ENCODE measurements around the gene CPVL.

The CPVL gene

DNA sequence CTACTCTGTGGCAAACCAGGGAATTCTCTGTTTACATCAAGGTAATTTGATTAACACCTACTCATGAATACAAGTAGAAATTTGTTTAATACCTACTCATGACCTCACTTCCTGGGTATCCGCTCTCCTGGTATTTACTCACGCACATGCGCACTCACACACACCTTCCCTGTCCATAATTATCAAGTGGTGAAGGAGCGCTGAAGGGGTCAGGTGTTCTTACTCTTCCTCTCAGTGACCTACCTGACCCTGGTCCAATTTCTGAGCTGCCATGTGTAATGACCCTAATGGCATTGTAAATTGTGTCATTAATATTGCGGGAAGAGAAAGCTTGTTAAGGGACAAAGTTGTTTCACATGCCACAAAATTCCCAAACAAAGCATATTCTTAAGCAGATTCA lies 146.9 kb downstream of the CPVL start:
- no peak for DNase-seq

DNA sequence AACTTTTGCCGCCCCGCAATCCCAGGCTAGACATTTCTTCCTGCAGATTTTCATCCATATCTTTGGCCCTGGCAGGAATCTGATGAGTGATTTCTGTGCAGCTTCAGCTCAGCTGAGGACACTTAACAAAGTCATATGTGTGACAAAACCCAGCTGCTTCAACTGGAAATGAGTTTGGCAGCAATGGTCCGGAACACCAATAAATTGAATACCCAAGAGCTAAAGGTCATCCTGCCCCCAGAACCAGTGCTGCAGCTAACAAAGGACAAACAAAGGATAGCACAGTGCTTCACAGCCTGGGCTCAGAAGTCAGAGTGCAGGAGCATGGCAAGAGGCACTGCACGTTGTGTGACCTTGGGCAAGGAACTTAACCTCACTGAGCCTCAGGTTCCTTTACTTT lies 148.2 kb downstream of the CPVL start:
- DNase-seq, result no peak

DNA sequence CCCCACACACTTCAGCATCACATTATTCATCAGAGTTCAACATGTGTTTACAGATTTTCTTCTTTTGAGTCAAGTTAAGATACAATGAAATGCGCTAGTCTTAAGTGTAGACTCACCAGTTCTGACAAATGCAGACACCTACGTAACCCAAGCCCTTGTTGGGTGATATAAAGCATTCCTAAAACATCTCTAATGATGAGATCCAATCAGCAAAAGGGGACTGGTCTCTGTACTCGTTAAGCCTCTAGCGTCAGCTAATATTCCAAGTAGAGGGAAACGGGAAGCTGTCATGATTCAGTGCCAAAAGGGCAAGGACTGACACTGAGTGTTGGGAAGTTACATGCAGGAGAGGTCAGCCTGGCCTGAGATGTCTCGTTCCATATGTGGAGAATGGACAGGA lies 149.5 kb downstream of the CPVL start:
- no peak for DNase-seq

DNA sequence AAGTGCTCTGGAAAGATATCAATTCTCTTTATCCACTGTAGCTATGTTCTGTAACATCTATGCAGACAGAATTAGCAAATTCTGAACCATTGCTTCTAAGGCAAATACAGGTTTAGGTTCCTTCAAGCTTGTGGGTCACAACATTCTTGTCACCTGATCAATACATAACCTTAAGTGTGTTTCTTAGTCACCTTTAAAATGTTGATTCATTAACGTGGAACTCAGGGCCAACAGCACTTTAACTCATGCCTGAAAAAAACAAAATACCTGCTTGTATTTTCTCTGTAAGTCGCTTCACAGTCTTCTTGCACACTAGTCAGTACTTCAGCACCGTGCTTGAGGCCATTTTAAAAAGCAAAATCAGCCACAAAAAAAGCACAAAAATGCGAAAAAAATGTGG lies 153.0 kb downstream of the CPVL start:
- no peak for DNase-seq

DNA sequence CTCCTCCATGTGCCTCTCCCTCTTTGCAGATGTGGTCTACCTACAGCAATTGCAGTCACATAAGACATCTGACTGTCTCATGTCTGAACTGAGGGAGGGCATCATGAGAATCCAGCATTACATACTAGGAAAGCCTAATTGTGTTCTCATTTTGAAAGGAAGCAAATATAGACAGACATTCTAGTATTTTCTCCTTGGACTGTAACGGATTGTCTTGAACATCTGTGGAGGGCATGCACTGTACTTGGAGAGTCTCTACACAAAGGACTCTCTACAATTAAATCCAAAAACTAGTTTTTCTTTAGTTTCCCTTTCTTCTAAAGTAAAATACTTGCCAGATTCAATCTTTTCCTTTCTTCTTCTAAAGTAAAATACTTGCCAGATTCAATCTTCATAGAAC lies 153.5 kb downstream of the CPVL start:
- no peak for DNase-seq

DNA sequence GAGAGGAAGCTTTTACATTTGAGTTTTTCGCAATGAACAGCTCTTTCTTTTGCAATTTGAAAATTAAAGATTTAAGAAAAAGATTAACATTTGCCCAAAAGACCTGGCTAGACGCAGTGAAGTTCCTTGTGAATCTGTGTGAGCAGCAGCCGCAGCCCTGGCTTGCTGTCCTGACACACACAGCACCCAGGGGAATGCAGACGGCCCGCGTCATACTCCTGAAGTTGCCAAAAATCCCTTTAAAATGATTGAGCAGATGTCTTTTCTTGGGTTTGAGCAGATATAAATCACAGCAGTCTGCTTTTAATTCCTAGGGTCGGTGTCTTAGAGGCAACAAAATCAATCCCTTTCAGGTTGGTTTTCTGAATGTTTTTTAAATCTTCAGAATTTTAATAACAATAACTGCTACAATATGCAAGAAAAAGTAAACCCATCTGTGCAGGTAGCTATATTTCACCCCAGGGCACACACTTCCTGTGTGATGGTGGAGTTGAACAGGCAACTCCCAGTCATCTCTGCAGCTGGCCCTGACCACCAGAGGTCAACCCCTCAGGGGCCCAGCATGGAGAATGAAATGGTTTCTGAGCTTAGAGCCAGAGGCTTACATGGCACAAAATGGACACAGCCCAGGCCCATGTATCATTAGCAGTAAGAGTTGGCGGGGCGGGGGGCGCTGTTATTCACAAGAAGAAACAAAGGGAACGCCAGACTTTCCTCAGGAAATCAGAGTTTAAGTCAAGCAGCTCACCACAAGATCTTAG lies 156.0 kb downstream of the CPVL start:
- no peak for DNase-seq

DNA sequence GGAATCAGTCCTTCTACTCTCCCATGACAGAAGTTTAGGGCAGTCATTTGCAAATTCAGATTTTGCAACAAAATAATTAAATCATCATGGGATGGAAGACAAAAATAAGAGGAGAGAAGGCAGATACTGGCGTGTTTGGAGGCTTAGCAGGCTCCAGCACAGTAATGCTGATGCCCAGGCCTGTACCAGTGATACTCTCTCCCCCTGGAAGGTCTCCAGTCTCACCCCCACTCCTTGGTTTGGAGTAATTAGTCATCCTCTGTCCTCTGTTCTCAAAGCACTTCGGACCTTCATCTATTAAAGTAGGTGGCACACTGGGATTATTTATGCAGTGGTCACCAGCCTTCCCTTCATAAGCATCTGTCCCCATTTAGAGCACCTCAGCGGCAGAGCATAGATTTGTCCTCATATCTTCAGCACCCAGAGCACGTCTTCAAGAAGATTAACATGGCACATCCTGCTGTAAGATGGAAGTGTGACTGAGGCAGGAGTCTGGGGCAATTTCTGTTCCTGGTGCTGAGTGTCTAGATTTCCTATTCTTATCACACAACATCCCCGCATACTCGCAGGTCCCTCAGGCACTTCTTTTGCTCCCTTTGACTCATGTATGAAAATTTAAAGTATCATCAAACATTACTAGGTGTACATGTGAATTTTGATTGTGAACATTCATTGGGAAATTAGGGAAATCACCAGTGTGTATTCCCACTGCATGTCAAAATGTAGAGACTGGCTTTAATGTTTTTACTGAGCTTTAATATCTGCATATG lies 156.9 kb downstream of the CPVL start:
- DNase-seq, result no peak

DNA sequence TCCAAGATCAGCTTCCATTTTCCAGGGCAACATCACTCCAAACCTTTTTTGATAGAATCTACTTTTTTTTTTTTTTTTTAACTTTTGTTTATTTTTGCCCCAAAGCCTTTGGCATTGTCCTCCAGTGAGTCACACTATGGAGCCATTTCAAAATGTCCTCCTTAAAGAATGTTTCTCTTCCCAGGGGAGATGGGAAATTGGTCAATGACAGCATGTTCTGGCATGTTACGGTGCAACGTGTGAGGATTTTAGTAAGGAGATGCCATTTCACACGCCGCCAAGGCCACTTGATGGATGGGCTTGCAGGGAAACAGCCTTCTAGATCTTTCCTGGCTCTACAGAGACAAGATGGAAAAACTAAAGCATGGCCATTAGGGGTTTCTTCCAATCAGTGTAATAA lies 157.5 kb downstream of the CPVL start:
- no peak for DNase-seq

DNA sequence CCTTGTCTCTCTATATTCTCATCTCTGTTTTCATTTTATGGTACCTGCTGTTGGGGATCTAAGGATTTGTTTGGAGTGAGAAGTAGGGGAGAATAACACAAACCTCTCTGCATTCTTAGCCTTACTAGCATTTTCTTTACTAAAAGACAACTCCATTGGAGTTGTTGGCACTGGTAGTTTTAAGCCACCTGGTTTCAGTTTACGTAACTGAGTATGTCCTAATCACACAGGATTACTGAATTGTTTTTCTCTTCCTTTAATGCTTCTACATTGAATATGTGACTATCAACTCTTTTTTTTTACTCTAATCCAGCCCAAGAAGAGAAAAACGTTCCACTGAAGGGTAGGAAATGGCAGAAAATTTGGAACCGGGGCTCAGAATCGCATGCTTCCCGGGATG lies 158.2 kb downstream of the CPVL start:
- DNase-seq, result no peak

DNA sequence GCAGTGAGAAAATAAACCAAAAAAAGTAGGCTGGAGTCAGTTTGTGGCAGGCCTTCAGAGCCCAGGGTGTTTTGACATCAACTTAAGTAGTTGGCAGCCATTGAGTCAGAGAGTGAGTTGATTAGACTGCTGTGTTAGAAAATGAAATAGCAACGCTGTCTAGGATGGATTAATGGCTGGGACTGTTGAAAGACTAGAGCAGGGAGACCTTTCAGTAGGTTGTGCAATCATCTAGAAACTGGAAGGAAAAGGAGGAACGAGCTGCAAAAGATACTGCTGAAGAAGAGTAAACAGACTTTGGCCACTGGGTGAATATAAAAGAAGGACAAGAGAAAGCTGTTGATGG lies 159.6 kb downstream of the CPVL start:
- DNase-seq, result no peak

DNA sequence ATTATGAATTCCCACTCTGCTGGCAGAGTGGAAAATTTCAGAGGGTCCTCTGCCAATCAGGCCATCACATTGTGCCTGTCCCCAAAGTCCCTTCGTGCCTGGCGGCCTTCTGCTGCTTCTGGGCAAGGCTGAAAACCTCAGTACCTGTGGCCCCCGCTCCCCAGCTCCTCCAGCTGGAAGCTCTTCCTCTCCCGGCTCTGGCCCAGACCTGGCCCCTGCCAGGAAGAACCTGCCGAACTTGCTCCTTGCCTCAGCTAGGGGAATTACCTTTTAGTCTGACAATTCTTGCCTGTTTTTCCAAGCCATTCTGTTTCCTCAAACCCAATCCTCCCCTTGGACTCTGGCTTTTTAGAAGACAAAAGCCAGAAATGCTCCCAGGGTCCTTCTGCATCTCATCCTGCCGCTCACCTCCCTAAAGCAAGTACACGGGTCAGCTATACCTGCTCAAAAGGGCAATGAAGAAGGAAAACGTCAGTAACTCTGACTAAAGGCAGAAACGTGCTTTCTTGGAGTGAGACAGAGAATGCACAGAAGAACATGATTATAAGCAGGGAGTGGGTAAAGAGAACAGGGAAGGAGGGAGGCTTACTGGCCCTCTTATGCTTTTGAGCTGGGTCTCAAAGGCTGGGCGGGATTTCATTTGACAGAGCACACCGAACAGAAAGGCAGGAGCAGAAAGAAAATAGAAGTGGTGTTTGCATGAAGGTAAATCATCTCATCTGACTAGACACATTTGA lies 160.1 kb downstream of the CPVL start:
- no peak for DNase-seq

DNA sequence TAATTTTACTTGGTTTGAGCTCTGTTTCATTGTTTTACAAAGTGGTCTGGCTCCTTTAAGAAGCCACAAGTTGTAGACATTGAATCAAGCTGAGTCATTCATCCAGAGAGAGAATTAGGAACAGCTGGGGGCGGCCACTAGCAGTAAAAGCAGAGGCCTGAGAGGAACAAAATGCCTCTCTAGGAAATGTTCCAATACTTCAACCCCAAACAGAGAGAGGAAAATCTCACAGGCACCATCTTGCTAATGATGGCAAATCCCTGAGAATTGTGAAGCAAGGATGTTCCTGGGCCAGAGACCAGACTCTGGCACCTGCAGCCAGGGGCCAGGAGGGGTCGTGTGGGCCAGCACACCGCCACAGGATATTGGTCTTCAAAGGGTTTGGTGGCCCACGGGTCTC lies 161.7 kb downstream of the CPVL start:
- DNase-seq, result no peak

DNA sequence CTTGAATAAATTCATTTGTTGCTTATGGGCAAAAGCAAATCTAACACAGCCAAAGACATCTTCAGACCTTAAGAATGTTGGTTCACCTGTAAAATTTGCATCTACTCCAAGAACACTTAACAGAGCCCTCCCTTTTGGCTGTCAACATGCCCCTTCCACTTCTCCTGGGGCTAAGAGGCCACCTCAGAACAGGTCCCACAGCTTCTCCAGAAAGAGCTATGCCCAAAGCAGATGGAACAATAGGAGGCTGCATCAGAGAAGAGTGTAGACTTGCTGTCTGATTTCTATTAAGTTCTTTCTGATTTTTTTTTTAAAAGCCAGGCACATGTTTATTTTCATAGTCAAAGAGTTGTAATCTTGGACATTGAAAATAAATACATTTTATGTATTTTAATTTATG lies 162.1 kb downstream of the CPVL start:
- no peak for DNase-seq

DNA sequence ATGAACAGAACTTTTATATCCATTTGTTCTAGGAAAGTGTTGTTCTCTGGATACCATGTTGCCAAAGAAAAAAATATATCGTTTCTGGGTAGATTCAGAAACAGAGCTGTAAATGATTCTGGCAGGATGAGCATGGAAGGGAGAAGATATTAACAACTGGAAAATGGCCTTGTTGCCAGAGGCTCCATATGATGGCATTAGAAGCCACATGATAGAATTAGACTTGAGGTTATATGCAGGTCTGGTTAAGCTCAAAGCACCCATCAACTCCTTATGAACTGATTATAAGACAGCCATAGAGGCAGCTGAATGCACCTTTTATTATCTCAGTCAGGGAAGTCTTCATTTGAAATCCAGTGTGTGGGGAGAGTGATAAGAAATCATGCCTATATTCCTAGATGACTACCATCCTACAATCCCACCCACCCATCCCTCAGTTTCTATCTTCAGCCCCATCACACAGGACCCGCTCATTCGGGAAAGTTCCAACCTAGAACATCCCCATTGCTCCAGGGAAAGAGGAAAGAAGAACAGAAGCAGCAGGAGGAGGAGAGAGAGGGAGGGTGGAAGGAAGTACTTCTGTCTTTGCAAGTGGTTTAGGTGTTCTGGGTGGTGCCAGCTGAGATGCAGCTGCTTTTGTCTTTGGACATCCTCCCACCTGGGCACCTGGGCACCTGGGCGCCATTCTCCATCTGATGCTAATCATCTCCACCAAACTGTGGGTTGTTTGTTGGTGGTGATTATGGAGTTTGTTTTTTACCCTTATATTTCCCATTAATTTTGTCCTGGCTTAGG lies 162.7 kb downstream of the CPVL start:
- no peak for DNase-seq

DNA sequence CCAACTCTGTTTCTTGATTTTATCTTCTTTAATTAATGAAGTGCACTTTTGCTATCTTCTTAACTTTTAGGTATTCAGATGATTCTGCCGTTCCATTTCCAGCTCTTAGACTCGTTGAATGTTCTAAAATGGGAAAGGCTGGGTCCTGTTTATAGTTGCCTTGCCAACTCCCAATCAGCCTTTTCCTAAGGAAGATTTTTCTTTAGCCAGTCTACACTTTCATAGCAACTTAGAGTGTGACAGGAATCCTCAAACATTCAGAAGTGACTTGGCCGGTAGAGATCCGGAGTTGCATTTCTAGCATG lies 165.2 kb downstream of the CPVL start:
- DNase-seq, result no peak

DNA sequence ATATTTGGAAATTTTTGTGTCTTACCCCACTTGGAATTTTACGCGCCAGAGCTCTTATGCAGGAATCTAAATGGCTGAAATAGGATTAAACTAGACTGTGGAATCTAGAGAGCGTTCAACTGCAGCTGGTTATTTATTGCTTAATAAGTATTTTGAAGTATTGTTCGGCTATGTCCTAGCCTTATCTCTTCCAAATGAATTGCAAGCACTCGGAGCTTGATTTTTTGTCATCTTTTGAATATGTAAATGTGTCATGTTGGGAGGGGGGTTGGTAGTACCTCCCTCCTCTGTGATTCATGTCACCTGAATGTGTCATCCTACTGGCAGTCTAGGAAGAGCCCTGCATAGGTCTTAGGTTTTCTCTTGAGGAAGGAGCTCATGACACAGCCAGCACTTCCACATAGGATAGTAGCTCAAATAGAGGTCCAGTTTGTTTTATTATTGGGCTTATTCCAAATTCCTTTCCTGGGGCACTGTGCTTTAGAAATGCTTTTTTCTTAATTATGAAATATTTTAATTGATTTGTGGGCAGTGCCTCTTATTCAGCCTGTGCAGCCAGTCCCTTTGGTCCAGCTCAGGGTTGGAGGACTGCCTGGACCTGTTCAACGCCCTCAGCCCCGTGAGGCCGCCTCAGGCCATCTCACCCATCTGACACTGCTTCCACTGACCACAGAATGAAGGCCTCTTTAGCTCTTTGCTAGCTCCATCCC lies 165.7 kb downstream of the CPVL start:
- no peak for DNase-seq

DNA sequence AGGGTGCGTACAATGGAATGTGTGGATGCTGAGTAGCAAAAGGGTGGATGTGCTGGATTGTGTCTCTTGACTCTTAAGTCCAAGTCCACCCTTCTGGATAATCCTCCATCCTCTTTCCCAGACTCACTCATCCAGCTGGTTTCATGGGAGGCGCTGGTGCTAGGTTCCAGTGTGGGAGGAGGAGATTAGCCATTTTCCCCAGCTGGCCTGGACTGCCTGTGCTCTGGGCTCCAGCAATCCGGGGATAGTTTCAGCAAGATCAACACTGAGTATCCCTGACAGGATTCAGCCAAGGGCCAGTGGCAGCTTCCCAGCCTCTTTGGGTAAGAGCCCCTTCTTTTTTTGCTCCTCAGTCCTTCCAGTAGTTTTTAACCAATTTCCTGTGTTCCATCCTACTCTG lies 166.6 kb downstream of the CPVL start:
- no peak for DNase-seq

DNA sequence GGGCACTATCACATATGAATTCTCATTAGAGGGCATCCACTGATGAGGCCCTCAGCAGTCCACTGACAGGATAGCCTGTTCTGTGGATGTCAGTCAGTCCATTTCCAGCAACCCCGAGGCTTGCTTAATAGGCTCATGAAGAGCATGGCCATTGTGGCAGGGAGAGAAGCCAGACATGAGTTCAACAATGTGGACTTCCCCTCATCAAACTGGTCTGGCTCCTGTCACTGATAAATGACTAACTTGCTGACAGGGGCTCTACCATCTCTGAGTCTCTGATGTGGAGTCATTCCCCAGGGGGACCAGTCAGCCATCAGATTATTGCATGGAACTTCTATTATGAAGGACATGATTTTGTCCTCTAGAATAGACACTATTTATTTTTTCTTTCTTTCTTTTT lies 168.5 kb downstream of the CPVL start:
- no peak for DNase-seq

DNA sequence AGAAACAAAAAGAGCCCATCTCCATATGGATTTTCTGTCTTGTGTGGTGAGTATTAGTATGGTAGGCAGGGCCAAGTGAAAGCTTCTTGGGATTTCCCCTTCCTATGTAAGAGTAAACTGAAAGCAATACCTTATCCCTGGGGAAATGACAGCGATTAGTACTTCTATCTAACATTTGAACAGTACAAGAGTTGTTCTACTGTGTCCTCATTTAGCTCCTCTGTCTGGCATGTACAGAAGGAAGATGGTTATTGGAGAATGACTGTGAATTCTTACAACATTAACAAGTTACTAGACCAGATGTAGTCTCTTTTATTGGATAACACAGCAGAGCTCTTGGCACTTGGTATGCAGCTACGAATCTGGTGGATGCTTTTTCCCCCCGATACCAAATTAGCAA lies 170.3 kb downstream of the CPVL start:
- DNase-seq, result no peak

DNA sequence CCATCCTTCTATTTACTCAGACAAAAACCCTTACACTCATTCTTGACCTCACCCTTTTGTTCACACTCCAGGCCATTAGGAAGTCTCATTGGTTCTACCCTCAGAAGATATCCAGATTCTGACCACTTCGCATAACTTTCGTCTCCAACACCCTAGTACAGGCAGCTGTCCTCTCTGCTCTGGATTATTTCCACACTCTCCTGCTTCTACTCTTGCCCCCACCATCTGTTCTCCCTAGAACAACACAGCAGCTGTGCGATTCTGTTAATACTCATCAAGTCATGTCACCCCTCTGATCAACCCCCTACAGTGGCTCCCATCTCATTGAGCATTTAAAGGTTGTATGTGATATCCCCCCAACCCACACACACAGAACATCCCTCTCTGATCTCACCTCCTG lies 172.7 kb downstream of the CPVL start:
- DNase-seq, result no peak

DNA sequence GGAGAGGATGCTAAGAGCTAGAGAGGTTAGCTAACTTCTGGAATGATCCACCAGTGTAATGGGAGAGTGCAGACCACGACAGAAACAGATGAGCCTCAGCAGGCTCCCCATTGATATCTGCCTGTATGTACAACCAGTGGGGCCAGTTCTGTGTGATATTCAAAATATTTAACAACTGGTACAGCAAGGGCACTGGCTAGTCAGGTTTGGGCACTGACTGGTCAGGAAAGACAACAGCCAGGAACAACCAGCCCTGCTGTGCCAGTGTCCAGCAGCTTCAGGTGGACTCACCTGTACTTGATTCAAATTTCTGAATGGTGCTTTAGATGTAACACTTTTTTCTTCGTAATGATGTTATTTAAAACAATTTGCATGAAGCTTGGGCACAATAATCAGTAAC lies 182.3 kb downstream of the CPVL start:
- no peak for DNase-seq

DNA sequence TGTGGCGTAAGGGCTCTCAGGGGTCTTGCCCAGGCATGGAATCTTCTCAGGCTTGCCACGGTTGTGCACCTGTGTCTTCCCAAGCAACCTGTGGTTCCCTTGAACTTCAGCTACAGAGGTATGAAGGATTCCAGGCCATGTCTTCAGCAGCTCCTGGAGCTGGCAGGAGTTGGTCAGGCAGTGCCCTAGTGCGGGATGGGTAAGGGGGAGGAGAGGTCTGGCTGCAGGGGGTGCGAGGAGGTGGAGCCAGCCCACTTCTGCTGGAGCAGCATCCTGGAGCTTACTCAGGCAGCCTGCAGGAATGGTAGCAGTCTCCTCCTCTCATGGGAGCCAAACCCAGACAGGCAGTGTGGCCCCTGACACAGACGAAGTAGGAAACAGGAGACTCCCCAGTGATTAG lies 184.4 kb downstream of the CPVL start:
- no peak for DNase-seq
